Keratinocyte (primary cell): ENCODE measurements around the gene INPP5K.

Experiments used
- EZH2 ChIP-seq: IDR thresholded peaks from one replicate; pipeline ENCODE4 v1.6.1; 2012; ENCODE audit warnings: inconsistent platforms, mild to moderate bottlenecking, low read length, moderate library complexity
- TF ChIP-seq, protein P1 (sequence below), 3 experiments: IDR thresholded peaks in 1 of 3; conservative IDR thresholded peaks in 1 of 3; optimal IDR thresholded peaks in 1 of 3; 2 replicates in 2 of 3; 3 replicates in 1 of 3; pipeline versions ENCODE3 to v1.5.1; 2011; ENCODE audit warnings: low read length in 3 of 3, mild to moderate bottlenecking in 3 of 3, moderate library complexity in 2 of 3, control low read depth in 1 of 3, inconsistent platforms in 1 of 3; ENCODE audit not compliant: insufficient read depth in 2 of 3; ENCODE audit errors: extremely low read depth in 1 of 3

DNA sequence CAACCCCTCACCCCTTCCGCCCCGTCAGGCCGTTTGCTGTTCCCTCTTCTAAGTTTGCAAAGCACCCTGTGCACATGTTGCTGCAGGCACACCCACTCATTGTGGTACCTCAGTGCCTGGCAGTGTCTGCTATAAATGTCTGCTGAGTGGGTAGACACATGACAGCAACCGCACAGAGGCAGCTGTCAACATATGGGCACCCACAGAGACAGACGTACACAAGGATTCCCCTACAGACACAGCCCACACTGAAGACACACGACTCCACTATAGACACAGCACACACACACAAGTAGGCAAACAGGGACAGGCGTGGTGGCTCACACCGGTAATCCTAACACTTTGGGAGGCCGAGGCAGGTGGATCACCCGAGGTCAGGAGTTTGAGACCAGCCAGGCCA lies 42.6 kb downstream of the INPP5K start:
- TF ChIP-seq, protein P1, sequence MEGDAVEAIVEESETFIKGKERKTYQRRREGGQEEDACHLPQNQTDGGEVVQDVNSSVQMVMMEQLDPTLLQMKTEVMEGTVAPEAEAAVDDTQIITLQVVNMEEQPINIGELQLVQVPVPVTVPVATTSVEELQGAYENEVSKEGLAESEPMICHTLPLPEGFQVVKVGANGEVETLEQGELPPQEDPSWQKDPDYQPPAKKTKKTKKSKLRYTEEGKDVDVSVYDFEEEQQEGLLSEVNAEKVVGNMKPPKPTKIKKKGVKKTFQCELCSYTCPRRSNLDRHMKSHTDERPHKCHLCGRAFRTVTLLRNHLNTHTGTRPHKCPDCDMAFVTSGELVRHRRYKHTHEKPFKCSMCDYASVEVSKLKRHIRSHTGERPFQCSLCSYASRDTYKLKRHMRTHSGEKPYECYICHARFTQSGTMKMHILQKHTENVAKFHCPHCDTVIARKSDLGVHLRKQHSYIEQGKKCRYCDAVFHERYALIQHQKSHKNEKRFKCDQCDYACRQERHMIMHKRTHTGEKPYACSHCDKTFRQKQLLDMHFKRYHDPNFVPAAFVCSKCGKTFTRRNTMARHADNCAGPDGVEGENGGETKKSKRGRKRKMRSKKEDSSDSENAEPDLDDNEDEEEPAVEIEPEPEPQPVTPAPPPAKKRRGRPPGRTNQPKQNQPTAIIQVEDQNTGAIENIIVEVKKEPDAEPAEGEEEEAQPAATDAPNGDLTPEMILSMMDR (optimal IDR thresholded peaks at IDR 0.05 in 1 of 3, IDR thresholded peaks at IDR 0.05 in 1 of 3, conservative IDR thresholded peaks at IDR 0.05 in 1 of 3; ENCODE audit: extremely low read depth in 1 of 3, insufficient read depth in 2 of 3, low read length in 3 of 3), result no peak
- TF ChIP-seq EZH2, result no peak
